K562 treated with DMSO at 1 percent for 12 hours (cell line): ENCODE measurements around the gene THYN1. TPM values are rescaled to one million over a fixed set of nuclear protein-coding genes. Genes with fewer than 3 reads are reported as not detected.

Source experiments
- total RNA-seq: library from RNA; unstranded; fragments of 300-600 nt; gene quantifications from 2 replicates; pipeline ENCODE4 v1.2.3, GENCODE V29; 2022; ENCODE audit not compliant: insufficient read depth

The THYN1 gene
- total RNA-seq = 50.8 and 73.7 TPM in 2 replicates

GRCh38 chr11:134253188-134253993 is at the start of gene THYN1, which contains the start of gene ACAD8:
Gene THYN1 (minus strand): TSS chr11:134253352. CDS start chr11:134252882, 470 bp downstream.
Gene ACAD8 (plus strand): TSS chr11:134253568. CDS start chr11:134253601, 33 bp downstream.

GRCh38 chr11:134275534-134276395 is 22.6 kb upstream of the THYN1 start, which contains the start of gene GLB1L3:
Gene GLB1L3 (plus strand): TSS chr11:134276379. CDS start chr11:134276741, 362 bp downstream.

GRCh38 chr11:134223836-134224709 is 29.1 kb downstream of the THYN1 start, which contains the start of the genes NCAPD3 and VPS26B:
Gene NCAPD3 (minus strand): TSS chr11:134223967. CDS start chr11:134223926, 41 bp downstream.
Gene VPS26B (plus strand): TSS chr11:134224671. CDS start chr11:134225123, 452 bp downstream.

Other genes starting within 250 kb of the THYN1 start
- 0.99 TPM in 1 of 2 replicates, not detected in the other for gene JAM3, start 184.3 kb downstream of the THYN1 start, total RNA-seq
- 22.9 and 66.0 TPM in 2 replicates for gene NCAPD3, start 29.4 kb downstream of the THYN1 start, total RNA-seq
- 26.7 and 51.8 TPM in 2 replicates for gene VPS26B, start 28.7 kb downstream of the THYN1 start, total RNA-seq
- 20.3 and 29.2 TPM in 2 replicates for gene ACAD8, start 216 bp upstream of the THYN1 start, total RNA-seq
- 0.38 TPM in 1 of 2 replicates, not detected in the other for gene GLB1L3, start 23.0 kb upstream of the THYN1 start, total RNA-seq
- 11.0 and 16.0 TPM in 2 replicates for gene GLB1L2, start 78.6 kb upstream of the THYN1 start, total RNA-seq
- 0.93 TPM in 1 of 2 replicates, not detected in the other for gene B3GAT1, start 158.9 kb upstream of the THYN1 start, total RNA-seq